GM19043 (cell line): ENCODE results near the gene TADA3.

Experiments used
- ATAC-seq: cut with Tn5 transposase; IDR thresholded peaks from one replicate; pipeline ENCODE4 v1.9.1; 2021; ENCODE audit warnings: low read depth; ENCODE audit not compliant: unreplicated experiment

Gene TADA3

DNA sequence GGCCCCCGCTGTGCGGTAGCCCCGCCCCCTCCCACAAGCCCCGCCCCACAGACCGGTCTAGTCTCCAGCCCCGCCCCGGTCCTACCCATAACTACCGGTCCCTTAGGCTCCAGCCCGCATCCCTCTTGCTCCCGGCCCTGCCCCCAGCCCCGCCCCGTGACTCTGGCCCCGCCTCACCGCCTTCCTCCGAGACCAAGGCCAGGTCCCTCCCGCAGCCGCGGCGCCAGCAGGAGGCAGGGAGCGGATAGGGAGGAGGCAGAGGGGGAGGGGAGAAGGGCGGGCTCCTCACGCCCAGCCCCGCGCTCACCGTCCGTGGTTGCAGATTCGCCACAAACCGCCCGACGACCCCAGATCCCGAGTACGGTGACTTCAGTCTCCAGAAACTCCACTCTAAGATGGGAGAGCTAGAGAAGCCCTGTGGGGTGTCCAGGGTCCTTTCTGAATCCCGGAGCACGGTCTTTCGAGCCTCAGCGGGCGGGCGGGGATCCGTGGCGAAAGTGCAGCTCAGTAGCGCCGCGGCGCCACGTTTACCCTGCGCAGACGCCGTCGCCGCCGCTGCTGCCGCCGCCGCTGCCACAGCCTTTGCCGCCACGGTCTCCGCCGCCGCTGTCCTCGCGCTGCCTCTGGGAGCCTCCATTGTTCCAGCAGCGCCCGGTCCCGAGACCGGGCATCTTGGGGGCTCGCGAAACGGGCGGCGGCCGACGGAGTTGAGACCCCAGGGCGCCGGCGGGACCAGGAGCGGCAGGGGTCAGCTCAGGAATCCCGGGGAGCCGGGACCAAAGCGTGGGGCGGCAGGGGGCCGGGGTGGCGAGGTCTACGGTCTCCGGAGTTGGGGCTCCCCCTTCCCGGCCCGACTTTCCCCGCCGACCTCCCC lies 60.8 kb downstream of the TADA3 start, which contains the start of gene BRPF1:
BRPF1 (plus strand) TSS at position 530 of the 874 bp plus-strand sequence. CDS start 2,406 bp downstream, outside the sequence.
- ATAC-seq, result peak; percentile 95

DNA sequence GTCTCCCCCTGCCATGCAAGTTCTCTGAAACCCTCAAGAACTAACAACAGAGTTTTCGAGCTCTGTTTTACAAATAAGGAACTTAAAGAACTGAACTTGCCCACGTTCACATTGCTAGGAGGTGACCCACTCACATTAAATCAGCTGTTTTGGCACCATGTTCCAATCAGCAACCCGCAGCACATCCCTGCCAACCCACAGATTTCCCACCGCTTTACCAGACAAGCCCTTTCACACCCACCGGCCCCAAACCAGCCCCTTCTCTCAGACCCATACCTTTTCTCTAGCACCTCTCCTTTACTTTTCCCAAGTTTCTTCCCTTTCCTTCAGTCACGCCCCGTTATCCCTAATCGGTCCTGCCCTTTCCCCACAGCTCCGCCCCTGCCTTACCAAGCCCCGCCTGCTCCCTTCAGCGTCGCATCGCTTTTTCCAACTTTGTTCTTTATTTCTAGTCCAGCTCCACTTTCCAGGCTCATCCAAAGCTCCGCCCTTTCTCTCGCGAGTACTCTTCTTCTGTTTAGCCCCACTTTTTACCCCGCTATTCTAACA lies 61.5 kb downstream of the TADA3 start:
- peak; percentile 34 for ATAC-seq
